ENCODE measurements around the gene STARD10. TPM values are rescaled to one million over a fixed set of nuclear protein-coding genes. Genes with fewer than 3 reads are reported as not detected.

The STARD10 gene
- total RNA-seq, 1 experiment from 2014 or later, result 10.6 TPM

DNA sequence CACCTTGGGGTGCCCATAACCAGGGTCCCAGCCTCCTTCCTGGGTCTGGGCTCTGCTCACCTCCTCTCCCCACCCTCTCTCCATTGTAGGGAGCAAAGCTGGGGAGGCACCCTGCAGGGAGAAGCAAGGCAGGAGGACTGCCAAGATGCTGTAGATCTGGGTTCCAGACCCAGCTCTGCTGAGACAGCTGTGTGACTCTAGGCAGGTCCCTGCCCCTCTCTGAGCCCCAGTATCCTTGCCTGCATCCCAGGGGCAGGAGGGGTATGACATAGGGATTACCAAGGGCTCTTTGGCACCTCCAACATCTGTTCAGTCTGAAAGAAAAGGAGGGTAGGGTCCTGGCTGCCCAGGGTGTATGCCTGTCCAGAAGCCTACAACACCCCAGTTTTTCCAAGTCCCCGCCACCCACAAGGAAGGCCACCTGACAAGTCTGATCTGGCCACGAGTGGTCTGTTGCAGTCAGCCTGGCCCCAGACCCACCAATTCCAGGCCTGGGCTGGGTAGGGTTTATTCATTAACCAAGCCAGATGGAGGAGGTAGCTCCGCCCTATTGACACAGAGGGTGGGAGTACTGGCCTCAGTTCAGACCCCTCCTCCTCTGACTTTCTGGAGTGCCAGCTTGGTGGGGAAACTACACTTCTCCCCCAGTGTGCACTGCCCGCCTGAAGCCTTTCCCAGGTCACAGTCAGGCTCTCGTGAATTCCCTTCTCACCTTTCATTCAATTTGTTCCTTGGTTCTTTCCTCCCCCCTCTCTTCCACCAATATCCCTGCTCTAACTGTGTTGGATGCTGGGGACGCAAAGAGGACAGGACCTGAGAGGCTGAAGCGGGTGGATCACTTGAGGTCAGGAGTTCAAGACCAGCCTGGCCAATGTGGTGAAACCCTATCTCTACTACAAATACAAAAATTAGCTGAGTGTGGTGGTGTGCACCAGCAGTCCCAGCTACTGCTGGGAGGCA lies 15.0 kb downstream of the STARD10 start:
- Mint-ChIP-seq H3K9me3 (ENCODE audit: unreplicated experiment) (no peaks in the 10 kb centered on the region), H3K4me1 (ENCODE audit: insufficient read depth, unreplicated experiment) (peaks cover 17% of the 10 kb centered on the region), H3K27ac (ENCODE audit: low read depth, unreplicated experiment) (peak overlapping the region; percentile 9), H3K27me3 (ENCODE audit: insufficient read depth, unreplicated experiment) (no peaks in the 10 kb centered on the region), H3K4me3 (ENCODE audit: unreplicated experiment) (no peak overlapping the region), H3K36me3 (ENCODE audit: insufficient read depth, unreplicated experiment) (peaks cover 5% of the 10 kb centered on the region)
- TF ChIP-seq, protein P1, sequence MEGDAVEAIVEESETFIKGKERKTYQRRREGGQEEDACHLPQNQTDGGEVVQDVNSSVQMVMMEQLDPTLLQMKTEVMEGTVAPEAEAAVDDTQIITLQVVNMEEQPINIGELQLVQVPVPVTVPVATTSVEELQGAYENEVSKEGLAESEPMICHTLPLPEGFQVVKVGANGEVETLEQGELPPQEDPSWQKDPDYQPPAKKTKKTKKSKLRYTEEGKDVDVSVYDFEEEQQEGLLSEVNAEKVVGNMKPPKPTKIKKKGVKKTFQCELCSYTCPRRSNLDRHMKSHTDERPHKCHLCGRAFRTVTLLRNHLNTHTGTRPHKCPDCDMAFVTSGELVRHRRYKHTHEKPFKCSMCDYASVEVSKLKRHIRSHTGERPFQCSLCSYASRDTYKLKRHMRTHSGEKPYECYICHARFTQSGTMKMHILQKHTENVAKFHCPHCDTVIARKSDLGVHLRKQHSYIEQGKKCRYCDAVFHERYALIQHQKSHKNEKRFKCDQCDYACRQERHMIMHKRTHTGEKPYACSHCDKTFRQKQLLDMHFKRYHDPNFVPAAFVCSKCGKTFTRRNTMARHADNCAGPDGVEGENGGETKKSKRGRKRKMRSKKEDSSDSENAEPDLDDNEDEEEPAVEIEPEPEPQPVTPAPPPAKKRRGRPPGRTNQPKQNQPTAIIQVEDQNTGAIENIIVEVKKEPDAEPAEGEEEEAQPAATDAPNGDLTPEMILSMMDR (IDR thresholded peaks at IDR 0.05; ENCODE audit: unreplicated experiment), result no peak
- intact Hi-C loops (cut with micrococcal nuclease), result no loop called here
- CTCF ChIA-PET, result interaction anchor here (0.5 to 1.1 kb wide), 3 partner anchors 16 to 53 kb away, joined by 3 to 5 read pairs (median 5); partner anchors contain the start of gene STARD10
- BruUV-seq (replicated peaks), result no TSS peak
- no peak for DNase-seq (ENCODE audit: unreplicated experiment)
- POLR2A ChIA-PET, result interaction anchor here (0.6 to 1.1 kb wide), 2 partner anchors 19 to 1392 kb away, joined by 3 to 4 read pairs; partner anchors contain the start of gene PPME1

DNA sequence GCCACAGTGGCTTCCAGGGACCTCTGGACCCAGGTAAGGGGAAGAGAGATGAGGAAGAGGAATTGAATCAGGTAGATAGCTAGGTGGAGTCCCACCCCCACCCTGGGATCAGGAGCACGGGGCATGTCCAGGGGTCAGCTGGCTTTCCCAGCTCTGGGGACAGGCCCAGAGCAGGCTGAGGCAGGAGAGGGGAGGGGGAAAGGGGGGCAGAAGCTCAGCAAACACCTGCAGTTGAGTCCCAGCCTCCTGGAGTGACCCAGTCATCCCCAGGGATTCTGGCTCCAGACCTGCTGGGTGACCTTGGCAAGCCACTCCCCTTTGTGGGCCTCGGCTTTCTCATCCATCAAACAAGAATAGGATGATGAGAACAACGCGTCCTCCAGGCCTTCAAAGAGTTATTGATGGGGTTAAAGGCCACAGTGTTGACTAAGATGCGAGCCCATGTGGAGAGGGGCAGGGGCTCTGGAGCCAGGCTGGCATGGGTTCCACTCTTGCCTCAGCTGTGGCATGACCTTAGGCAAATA lies 16.0 kb downstream of the STARD10 start:
- no TSS peak for BruUV-seq (replicated peaks)
- ChIA-PET POLR2A (interaction anchor here (1.1 kb wide), 1 partner anchor 18 kb away, joined by 4 read pairs; no protein-coding TSS in a partner anchor), CTCF (interaction anchor here (0.6 to 1.1 kb wide), 3 partner anchors 14 to 513 kb away, joined by 3 read pairs; partner anchors contain the start of gene STARD10)
- Mint-ChIP-seq H3K9me3 (ENCODE audit: unreplicated experiment) (no peaks in the 10 kb centered on the region), H3K27ac (ENCODE audit: low read depth, unreplicated experiment) (no peak overlapping the region), H3K4me1 (ENCODE audit: insufficient read depth, unreplicated experiment) (peaks cover 22% of the 10 kb centered on the region), H3K27me3 (ENCODE audit: insufficient read depth, unreplicated experiment) (no peaks in the 10 kb centered on the region), H3K36me3 (ENCODE audit: insufficient read depth, unreplicated experiment) (peaks cover 5% of the 10 kb centered on the region), H3K4me3 (ENCODE audit: unreplicated experiment) (no peak overlapping the region)
- DNase-seq (ENCODE audit: unreplicated experiment), result no peak
- TF ChIP-seq, protein P1 (IDR thresholded peaks at IDR 0.05; ENCODE audit: unreplicated experiment), result no peak
- intact Hi-C loops (cut with micrococcal nuclease), result no loop called here

DNA sequence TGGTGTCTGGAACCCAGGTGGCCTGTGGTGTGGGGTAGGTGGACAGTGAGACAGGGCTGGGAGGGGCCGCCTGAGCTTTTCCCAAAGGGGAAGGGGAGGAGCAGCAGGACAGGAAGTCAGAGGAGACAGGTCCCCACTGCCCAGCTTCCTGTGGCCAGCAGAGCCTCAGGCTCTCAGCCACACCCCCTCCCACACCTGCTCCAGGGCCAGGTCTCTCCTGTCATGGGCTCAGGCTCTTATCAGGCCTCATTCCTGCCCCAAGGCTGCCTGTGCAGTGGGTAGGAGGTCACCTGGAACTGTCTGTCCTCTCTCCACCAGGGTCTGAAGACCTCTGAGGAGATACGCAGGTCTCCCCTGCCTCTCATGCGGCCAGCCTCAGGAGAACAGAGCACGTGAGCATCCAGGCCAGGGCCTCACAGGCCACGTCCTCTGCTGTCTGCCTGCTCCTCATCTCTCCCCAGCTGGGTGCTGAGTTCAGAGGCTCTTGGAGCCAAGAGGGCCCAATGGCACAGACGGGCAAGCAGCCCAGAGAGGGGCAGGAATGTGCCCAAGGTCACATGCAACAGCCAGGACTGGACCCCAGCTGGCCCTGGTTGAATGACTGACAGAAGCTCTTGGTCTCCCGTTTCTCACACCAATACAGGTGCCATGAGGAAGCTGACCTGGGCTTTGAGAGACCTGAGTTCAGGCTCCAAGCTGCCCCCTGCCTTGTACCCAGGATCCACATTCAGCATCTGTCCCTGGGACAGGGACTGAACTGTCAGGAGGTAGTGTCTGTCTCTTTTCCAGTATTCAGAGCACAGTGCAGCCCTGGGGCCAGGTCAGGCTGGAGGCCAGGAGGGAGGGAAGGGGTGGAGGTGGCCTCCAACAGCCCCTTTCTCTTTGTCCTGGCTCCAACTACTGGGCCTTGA lies 16.7 kb downstream of the STARD10 start:
- Mint-ChIP-seq H3K4me1 (ENCODE audit: insufficient read depth, unreplicated experiment) (peaks cover 20% of the 10 kb centered on the region), H3K4me3 (ENCODE audit: unreplicated experiment) (no peak overlapping the region), H3K27me3 (ENCODE audit: insufficient read depth, unreplicated experiment) (no peaks in the 10 kb centered on the region), H3K36me3 (ENCODE audit: insufficient read depth, unreplicated experiment) (peaks cover under 1% of the 10 kb centered on the region), H3K27ac (ENCODE audit: low read depth, unreplicated experiment) (no peak overlapping the region), H3K9me3 (ENCODE audit: unreplicated experiment) (no peaks in the 10 kb centered on the region)
- POLR2A ChIA-PET, result no interaction called here
- no peak for DNase-seq (ENCODE audit: unreplicated experiment)
- BruUV-seq (replicated peaks), result no TSS peak
- intact Hi-C loops (cut with micrococcal nuclease), result no loop called here
- TF ChIP-seq, protein P1 (IDR thresholded peaks at IDR 0.05; ENCODE audit: unreplicated experiment), result no peak
- CTCF ChIA-PET, result interaction anchor here (0.6 to 0.8 kb wide), 3 partner anchors 13 to 514 kb away, joined by 3 to 5 read pairs (median 3); no protein-coding TSS in a partner anchor

Data from MCF 10A (cell line).